LNCaP clone FGC (cell line): Measurements from ENCODE around the gene SERPINA12.

Experiments used
- DNase-seq: peaks from one replicate; pipeline ENCODE4 v3.0.0-alpha.2; 2011; ENCODE audit warnings: low read depth
- H3K4me3 ChIP-seq: 2 replicates; pipeline ENCODE4 v1.5.1; 2011; ENCODE audit warnings: mild to moderate bottlenecking, low read depth, low read length, control low read depth
- TF ChIP-seq, protein P1 (sequence below): IDR thresholded peaks from 2 replicates; pipeline ENCODE4 v1.5.1; 2012; ENCODE audit warnings: mild to moderate bottlenecking; ENCODE audit not compliant: control insufficient read depth, insufficient read depth; ENCODE audit errors: extremely low read depth

The SERPINA12 gene, protein sequence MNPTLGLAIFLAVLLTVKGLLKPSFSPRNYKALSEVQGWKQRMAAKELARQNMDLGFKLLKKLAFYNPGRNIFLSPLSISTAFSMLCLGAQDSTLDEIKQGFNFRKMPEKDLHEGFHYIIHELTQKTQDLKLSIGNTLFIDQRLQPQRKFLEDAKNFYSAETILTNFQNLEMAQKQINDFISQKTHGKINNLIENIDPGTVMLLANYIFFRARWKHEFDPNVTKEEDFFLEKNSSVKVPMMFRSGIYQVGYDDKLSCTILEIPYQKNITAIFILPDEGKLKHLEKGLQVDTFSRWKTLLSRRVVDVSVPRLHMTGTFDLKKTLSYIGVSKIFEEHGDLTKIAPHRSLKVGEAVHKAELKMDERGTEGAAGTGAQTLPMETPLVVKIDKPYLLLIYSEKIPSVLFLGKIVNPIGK

DNA sequence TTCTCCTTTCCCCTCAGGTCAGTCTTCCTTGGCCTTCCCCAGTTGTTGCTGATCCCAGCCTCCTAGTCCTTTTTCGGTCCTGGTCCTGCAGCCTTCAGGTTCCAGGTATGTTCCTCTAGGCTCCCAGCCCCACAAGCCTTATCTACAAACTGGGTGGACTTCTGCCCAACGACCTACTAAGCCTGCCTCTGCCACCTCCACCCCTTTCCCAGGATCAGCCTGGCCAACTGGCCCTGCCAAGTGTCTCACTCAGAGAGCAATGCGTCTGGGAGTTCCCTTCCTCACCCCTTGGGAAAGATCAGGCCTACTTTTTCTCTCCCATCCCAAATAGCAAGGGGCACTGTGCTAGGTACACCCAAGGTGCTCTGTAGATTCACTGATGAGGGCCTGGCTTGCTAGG lies at the start of gene SERPINA12:
TSS of gene SERPINA12 (minus strand) at position 114 of the 400 bp plus-strand sequence. CDS start 11,072 bp downstream, outside the sequence.
- H3K4me3 ChIP-seq: no peak within 1 kb of the TSS
- TF ChIP-seq, protein P1, sequence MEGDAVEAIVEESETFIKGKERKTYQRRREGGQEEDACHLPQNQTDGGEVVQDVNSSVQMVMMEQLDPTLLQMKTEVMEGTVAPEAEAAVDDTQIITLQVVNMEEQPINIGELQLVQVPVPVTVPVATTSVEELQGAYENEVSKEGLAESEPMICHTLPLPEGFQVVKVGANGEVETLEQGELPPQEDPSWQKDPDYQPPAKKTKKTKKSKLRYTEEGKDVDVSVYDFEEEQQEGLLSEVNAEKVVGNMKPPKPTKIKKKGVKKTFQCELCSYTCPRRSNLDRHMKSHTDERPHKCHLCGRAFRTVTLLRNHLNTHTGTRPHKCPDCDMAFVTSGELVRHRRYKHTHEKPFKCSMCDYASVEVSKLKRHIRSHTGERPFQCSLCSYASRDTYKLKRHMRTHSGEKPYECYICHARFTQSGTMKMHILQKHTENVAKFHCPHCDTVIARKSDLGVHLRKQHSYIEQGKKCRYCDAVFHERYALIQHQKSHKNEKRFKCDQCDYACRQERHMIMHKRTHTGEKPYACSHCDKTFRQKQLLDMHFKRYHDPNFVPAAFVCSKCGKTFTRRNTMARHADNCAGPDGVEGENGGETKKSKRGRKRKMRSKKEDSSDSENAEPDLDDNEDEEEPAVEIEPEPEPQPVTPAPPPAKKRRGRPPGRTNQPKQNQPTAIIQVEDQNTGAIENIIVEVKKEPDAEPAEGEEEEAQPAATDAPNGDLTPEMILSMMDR: no peak
- DNase-seq: no peak

DNA sequence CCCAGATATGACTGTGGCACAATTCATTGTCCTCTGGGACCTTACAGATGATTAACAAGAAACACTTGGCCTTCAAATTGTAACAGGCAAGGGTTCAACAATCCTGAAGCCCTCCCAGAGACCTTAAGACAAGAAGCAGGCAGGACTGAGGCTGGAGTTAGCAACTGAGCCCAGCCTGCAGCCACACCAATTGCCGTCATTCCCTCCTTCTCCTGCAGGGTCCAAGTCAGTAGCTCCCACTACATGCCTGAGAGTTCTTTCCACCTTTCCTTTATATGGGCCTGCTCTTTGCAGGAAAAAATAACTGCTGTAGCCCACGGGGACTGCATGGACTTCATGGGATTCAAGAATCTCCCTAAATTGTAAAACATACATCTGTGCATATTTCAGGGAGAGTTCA lies 49.6 kb upstream of the SERPINA12 start:
- no peak overlapping the region for H3K4me3 ChIP-seq
- DNase-seq: no peak
- TF ChIP-seq, protein P1: no peak

DNA sequence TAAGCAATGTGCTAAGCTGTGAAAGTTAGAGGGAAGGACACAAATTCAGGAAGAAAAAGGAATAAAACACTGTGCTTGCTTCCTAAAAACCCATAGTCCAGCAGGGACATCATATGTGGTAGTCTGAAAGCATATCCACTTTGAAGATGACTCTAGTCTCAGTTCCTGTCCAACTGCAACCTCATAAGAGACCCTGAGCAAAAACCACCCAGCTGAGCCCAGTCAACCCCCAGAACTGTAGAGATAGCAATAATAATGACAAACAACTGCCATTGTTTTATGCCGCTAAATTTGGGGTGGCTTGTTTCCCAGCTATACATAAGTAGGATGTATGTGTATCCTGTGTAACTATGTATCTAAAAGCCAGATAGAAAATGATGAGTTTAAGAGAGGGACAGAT lies 48.1 kb upstream of the SERPINA12 start:
- TF ChIP-seq, protein P1: no peak
- no peak overlapping the region for H3K4me3 ChIP-seq
- DNase-seq: no peak

- TF ChIP-seq, protein P1: no peak
- no peak overlapping the region for H3K4me3 ChIP-seq
Measured at GRCh38 chr14:94555991-94556390, 46.7 kb upstream of the SERPINA12 start.

DNA sequence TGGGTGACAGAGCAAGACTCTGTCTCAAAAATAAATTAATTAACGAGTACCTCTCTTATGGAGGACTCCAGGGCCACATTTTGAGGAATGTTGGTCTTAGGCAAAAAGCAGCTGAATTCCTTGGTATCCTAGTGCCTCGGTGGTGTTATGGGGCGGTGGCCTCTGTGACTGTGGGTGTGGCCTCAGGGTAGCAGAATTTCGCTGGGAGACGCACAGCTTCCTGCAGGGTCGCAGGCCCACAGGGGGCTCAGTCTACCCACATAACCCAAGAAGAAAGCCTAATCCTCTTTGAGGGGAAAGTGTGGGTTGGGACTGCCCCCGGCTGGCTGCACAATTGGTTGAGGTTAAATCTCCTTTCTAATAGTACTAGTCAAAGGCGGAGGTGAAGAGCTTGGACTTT lies 40.8 kb upstream of the SERPINA12 start:
- TF ChIP-seq, protein P1: no peak
- DNase-seq: no peak
- H3K4me3 ChIP-seq: no peak overlapping the region

More at GRCh38 chr14:94555991-94556390, 46.7 kb upstream of the SERPINA12 start:
- DNase-seq: no peak

GRCh38 chr14:94548999-94549985 lies 40.0 kb upstream of the SERPINA12 start:
- H3K4me3 ChIP-seq: no peak overlapping the region
- DNase-seq: no peak
- TF ChIP-seq, protein P1: peak; percentile 88
